GM13976 (cell line): Measurements from ENCODE around the gene CDC42BPA.

Experiments used
- DNase-seq: peaks from one replicate; pipeline ENCODE4 v3.0.0; 2012; ENCODE audit warnings: low spot score
- in situ Hi-C: fragments of 300-500 bp; cut with MboI; formaldehyde crosslinking; loops from one replicate; pipeline ENCODE4 v1.12.0; 2022; ENCODE audit warnings: low sequenced_read_pairs, mixed read lengths, inconsistent platforms; ENCODE audit not compliant: unreplicated experiment
- TF ChIP-seq, protein P1 (sequence below): IDR thresholded peaks from 2 replicates; pipeline ENCODE4 v1.5.1; 2012; ENCODE audit warnings: borderline replicate concordance, mild to moderate bottlenecking; ENCODE audit not compliant: insufficient read depth; ENCODE audit errors: extremely low read depth, missing control alignments, control extremely low read depth

CDC42BPA gene

DNA sequence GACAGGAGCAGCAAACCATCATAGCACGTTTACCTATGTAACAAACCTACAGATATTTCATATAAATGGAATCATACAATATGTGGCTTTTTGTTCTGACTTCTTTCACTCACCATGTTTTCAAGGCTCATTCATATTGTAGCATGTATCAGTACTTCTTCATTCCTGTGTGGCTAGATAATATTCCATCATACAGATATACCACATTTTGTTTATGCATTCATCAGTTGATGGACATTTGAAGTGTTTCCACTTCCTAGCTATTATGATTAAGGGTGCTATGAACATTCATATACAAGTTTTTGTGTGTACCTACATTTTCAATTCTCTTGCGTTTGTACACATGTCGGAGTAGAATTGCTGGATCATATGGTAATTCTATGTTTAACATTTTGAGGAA lies 90.1 kb downstream of the CDC42BPA start:
- DNase-seq: no peak
- in situ Hi-C loops: no loop called here
- TF ChIP-seq, protein P1, sequence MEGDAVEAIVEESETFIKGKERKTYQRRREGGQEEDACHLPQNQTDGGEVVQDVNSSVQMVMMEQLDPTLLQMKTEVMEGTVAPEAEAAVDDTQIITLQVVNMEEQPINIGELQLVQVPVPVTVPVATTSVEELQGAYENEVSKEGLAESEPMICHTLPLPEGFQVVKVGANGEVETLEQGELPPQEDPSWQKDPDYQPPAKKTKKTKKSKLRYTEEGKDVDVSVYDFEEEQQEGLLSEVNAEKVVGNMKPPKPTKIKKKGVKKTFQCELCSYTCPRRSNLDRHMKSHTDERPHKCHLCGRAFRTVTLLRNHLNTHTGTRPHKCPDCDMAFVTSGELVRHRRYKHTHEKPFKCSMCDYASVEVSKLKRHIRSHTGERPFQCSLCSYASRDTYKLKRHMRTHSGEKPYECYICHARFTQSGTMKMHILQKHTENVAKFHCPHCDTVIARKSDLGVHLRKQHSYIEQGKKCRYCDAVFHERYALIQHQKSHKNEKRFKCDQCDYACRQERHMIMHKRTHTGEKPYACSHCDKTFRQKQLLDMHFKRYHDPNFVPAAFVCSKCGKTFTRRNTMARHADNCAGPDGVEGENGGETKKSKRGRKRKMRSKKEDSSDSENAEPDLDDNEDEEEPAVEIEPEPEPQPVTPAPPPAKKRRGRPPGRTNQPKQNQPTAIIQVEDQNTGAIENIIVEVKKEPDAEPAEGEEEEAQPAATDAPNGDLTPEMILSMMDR: no peak

DNA sequence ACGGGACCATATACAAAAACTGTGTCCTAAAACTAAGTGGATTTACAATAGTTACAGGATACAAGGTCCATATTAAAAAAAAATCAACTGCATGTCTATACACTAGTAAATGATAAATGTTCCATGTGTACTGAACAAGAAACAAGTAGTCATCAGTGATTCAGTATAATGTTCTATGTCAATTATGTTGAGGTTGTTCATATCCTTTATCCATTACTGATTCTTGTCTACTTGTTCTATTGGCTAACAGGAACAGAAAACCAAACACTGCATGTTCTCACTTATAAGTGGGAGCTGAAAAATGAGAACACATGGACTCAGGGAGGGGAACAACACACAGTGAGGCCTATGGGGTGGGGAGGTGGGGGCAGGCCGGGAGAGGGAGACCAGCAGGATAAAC lies 90.5 kb downstream of the CDC42BPA start:
- TF ChIP-seq, protein P1: no peak
- DNase-seq: no peak
- in situ Hi-C loops: no loop called here

DNA sequence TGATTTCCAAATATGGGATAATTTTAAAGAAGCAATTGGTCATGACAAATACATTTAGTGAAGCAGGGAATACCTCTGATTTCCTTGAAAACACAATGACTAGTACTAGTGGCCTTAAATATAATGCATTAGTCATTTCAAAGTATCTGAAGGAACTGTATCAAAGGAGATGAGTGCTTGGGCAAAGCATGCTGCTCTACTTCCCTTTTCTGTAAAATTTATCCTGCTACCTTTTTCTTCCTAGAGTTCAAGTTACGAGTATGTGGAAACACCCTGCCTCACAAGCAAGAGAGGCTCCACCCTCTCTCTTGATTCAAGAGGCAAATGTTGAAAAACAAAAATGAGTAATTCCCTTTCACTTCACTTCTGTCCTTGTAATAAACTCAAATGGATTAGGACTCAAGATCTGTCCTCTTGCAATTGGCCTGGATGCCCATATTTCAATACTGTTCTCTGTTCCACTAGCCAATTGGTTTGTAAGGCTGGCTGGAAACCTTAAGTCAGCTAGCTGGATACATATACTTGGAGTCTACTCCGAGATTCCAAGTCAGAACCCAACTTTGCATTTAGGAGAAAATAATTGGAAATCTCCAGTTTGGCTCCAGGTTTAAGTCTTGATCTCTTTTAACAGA lies 92.5 kb downstream of the CDC42BPA start:
- TF ChIP-seq, protein P1: no peak

DNA sequence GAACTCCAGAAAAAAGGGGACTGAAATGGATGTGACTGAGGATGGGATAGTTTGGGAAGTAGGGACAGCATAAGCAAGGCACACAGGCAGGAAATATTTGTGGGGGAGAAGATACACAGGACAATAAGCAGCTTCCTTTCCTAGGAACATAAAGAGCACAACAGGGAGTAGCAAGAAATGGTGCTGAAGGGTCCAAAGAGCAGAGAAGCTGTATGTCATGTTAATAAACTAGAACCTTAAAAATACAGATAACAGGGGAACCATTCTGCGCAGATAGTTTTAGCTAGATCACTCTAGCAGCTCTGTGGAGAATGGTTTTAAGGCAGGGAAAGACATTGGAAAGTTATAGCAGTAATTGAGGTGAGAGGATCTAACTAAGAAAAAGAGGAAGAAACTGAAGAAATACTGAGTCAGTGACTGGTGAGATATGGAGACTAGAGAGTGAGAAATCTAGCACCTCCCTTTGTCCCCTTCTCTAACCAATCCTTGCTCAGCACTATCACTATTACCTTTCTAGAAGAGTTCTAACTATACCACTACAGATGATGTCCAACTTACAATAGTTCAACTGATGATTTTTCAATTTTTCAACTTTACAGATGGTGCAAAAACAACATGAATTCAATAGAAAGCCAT lies 95.0 kb downstream of the CDC42BPA start:
- TF ChIP-seq, protein P1: no peak
- in situ Hi-C loops: no loop called here
- DNase-seq: no peak

More for the DNA sequence above, 92.5 kb downstream of the CDC42BPA start:
- no peak for DNase-seq
- in situ Hi-C loops: no loop called here

DNA sequence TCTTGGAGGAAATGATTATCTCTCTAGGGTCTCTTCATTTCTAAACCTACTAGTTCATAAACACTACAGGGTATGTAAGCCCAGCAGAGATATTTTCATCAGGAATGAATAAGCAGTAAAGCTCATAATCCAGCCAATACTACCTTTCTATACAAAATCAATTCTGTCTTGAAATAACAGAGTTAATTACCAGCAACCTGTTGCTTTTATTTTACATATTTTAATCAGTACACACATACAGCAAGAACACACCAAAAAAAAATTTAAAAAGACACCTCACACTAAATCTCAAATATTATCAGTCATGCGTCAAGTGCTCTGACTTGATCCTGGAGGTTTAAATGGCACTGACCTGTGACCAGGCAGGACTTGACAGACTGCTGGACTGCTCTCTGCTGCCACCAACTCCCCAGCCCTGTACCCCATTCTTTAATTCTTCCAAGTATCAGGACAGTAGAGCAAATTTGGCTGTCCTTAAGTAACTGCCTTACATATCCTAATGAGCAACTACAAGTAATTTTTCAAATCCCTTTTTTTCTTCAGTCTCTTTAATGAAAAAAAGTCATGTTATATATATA lies 98.5 kb downstream of the CDC42BPA start:
- TF ChIP-seq, protein P1: no peak
- no peak for DNase-seq
- in situ Hi-C loops: no loop called here

DNA sequence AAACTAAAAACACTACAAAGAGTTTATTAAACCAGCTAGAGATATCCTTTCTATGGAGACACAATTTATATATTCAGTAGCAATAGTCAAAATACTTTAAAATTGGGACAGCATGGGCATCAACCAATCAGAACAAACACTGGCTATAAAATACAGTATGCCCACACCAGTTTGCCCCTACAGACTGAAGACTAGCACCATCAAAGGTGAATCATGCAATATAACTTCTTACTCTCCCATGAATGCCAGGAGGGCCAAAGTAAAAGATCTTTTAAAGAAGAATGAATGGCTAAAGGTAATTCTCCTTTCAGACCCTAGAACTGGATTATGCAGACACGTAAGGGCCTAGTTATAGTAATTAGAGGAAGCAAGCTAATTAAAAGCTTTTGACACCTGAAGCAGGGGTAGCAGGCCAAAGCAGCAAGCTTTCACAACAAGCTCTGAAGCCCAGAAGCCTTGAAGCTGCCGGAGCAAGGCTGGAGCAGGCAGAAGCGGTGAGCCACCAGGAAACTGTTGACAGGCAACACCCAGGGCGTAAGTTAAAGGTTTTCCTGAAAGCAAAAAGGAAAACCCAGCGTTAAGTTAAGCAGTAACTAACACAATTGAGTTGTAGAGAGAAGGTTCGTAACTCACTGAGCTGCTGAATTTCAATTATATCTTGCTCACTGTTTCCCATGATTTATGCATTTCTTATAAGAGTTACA lies 99.3 kb downstream of the CDC42BPA start:
- TF ChIP-seq, protein P1: no peak
- in situ Hi-C loops: no loop called here
- no peak for DNase-seq
